GM18505 (cell line): Measurements from ENCODE around the gene PROC.
"Not testable (repeated sequence)": the region's sequence is repeated elsewhere in the genome, so short reads cannot be mapped to it uniquely, and the experiment has no call there.

Experiments
- ATAC-seq: cut with Tn5 transposase; IDR thresholded peaks from one replicate; pipeline ENCODE4 v1.9.1; 2021; ENCODE audit not compliant: unreplicated experiment
- POLR2A ChIP-seq: IDR thresholded peaks from 4 replicates; pipeline ENCODE4 v1.6.1; 2011; ENCODE audit warnings: borderline replicate concordance; ENCODE audit not compliant: insufficient read depth, insufficient read length; ENCODE audit errors: extremely low read depth

The PROC gene

GRCh38 chr2:127400897-127401756 is 17.1 kb upstream of the PROC start:
- TF ChIP-seq POLR2A: no peak
- ATAC-seq: no peak

- no peak for TF ChIP-seq POLR2A
- ATAC-seq: no peak
These were observed 16.2 kb upstream of the PROC start for GRCh38 chr2:127401757-127402695.

- TF ChIP-seq POLR2A: no peak
- no peak for ATAC-seq
These were observed 14.8 kb upstream of the PROC start for GRCh38 chr2:127403460-127403859.

- ATAC-seq: no peak
- TF ChIP-seq POLR2A: no peak
These were observed 13.6 kb upstream of the PROC start for GRCh38 chr2:127404466-127405254.

- no peak for ATAC-seq
- no peak for TF ChIP-seq POLR2A
These were observed 13.0 kb upstream of the PROC start for GRCh38 chr2:127405255-127405610.

GRCh38 chr2:127406454-127406853 is 11.8 kb upstream of the PROC start:
- ATAC-seq: no peak
- no peak for TF ChIP-seq POLR2A

GRCh38 chr2:127407091-127407490 is 11.1 kb upstream of the PROC start:
- no peak for ATAC-seq
- TF ChIP-seq POLR2A: no peak

GRCh38 chr2:127407661-127408003 is 10.6 kb upstream of the PROC start:
- ATAC-seq: peak; percentile 14

GRCh38 chr2:127408004-127408806 is 10.0 kb upstream of the PROC start:
- peak; percentile 75 for ATAC-seq
- TF ChIP-seq POLR2A: no peak

More at GRCh38 chr2:127407661-127408003, 10.6 kb upstream of the PROC start:
- no peak for TF ChIP-seq POLR2A

- no peak for TF ChIP-seq POLR2A
- ATAC-seq: no peak
These were observed 9.5 kb upstream of the PROC start for GRCh38 chr2:127408807-127409099.

GRCh38 chr2:127409716-127410115 is 8.5 kb upstream of the PROC start:
- not testable (repeated sequence) for ATAC-seq

- TF ChIP-seq POLR2A: no peak
- peak; percentile 47 for ATAC-seq
These were observed 7.2 kb upstream of the PROC start for GRCh38 chr2:127410871-127411652.

GRCh38 chr2:127411653-127412369 is 6.4 kb upstream of the PROC start:
- no peak for TF ChIP-seq POLR2A
- ATAC-seq: no peak
